HG02798 (cell line): ENCODE data around the gene ASXL3.

Source experiments
- ATAC-seq: cut with Tn5 transposase; IDR thresholded peaks from one replicate; pipeline ENCODE4 v1.9.1; 2021; ENCODE audit warnings: mild to moderate bottlenecking; ENCODE audit not compliant: unreplicated experiment, poor library complexity

ASXL3 gene

GRCh38 chr18:33577685-33578517 is at the start of gene ASXL3:
TSS of gene ASXL3 (plus strand) at chr18:33578219. CDS start at chr18:33578632, 413 bp downstream.
- no peak for ATAC-seq

DNA sequence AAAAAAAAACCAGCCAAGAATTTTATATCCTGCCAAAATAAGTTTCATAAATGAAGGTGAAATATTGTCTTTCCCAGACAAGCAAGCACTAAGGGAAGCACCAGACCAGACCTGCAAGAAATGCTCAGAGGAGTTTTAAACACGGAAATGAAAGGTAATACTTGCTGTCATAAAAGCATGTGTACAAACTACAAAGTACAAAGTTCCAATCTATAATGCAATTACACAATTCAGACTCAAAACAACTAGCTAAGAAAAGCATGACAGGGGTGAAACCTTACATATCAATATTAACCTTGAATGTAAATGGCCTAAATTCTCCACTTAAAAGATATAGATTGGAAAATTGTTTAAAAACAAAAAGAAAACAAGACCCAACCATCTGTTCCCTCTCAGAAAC is 45.0 kb upstream of the ASXL3 start:
- no peak for ATAC-seq

GRCh38 chr18:33536904-33537303 is 41.1 kb upstream of the ASXL3 start:
- ATAC-seq, result no peak

DNA sequence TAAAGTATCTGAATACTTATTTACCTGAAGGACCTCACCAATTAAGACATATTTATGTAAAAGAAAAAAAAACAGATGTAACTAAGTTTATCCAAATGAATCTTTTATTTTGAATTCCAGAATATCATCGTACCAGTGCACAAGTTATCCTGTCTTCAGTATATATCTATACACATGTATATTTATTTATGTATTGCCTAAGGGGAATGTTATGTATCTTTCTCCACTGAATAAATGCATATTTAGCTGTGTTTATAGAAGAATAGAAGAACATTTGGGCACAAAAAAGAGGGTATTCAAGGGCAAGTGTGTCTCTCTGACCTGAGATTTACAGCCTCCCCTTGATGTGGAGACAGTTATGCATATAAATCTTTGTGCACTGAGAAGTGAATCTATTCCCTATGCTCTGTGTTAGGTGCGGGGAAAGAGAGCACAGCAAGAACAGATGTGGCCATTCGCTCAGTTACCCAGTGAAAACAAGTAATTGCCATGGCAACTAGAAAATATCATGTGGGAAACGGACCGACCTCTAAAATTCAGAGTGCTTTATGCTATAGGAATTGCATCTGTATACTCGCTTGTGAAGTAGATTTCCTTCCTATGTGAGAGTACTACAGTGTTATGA is 39.5 kb upstream of the ASXL3 start:
- no peak for ATAC-seq

DNA sequence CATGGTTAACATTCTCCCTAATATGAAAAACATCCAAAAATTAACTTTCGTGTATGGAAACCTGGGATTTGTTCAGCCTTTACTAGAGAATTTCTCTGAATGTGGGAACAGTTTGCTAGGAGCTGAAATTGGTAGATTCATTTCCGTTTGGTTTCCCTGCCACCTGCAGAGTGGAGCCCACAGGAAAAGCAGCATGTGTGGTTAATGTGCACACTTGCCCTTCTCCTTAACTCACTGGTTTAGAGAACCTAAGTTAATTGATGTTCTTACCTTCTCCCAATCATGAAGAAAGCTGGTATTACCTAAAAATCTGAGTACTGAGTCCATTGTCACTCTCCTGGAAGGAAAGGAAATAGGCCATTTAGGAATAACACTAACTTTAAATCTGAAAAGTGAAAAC is 37.6 kb upstream of the ASXL3 start:
- no peak for ATAC-seq

DNA sequence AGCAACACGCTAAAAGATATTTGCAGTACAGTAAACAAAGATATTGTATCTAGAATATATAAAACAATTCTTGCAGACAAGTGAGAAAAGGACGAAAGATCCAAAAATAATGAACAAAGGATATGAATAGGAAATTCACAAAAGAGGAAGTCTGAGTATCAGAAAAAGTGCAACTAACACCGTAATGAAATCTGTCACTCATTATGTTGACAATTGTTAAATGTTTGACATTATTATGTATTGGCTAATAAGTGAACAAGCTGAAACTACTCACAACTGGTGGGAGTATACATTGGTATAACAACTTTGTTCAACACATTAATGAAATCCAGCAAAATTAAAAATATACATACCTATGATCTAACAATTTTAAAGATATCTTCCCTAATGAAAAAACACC is 36.7 kb upstream of the ASXL3 start:
- no peak for ATAC-seq

DNA sequence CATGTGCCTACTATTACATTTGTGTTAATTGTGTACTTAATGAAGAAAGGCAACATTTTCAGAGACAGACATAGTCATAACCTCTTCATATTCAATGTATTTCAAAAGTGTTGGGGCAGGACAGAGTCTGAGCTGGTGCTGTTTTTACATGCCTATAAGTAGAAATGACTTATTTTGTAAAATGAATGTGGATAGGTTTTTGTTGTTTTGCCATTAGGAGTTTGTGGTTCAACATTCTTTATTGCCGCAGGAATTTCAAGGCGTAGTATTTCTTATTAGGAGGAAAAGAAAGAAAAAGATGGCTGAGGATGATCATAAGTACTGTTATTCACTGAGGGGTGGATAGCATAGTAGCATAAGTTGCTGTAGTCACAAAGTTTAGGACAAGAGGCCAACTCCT is 21.2 kb upstream of the ASXL3 start:
- ATAC-seq, result no peak

- no peak for ATAC-seq
Measured at GRCh38 chr18:33557706-33558105, 20.3 kb upstream of the ASXL3 start.

DNA sequence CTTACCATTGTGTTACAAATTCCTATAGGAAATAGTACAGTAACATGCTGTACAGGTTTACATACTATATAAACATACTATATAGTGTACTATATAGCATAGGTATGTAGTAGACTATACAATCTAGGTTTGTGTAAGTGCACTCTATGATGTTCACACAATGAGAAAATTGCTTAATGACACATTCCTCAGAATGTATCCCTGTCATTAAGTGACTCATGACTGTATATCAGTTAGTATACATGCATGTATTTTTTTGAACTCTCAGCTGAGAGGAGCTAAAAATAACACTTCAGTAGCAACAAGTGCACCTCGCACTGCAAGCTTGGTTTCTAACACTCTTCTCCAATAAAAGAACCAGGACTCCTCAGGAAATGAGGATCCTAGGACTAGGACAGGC is 19.5 kb upstream of the ASXL3 start:
- no peak for ATAC-seq

DNA sequence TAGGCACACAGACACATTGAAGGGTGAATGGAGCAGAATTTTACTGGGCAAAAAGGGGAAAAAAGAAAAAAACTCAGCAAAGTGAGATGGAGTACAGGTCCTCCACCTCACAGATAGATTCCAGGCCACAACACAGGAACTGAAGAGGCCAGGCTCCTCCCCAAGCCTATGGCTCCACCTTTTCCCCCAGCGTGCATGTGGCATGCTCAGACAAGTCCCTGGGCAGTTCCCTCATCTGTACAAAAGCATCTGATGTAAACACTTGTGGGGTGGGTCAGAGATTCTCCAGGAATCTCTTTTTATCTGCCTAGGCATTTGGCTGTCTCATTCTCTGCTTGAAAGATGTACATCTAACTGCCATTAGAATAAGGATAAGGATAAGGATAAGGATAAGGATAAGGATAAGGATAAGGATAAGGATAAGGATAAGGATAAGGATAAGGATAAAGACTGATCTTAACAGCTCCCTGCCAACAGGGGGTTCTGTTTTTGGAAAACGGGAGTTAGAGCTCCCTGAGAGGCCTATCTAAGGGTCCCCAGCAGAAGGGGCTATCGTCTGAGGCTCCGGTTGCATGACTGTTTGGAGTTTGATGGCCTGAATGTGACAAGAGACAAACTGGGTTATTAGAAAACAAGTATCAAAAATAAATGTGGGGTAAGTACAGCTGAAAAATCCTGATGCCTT is 17.2 kb upstream of the ASXL3 start:
- ATAC-seq, result peak; percentile 87

DNA sequence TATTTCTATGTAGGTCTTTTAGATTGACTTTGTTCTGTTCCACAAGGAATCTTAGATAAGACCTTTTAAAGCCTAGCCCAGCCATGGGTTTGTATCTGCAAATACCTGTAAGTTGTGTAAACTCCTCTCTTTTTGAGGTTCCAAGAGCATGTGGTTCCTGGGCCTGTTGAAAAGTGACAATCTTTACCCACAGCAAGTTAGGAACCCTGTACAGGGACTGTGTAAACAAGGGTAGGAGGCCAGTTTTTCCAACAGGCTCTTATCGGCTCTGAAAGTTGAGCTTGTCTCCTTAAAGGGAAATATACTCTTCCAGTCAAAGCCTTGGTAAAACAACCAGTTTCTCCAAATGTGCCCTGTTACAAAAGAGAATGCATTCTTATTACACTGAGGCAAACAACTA is 15.3 kb upstream of the ASXL3 start:
- ATAC-seq, result no peak

GRCh38 chr18:33567705-33568104 is 10.3 kb upstream of the ASXL3 start:
- no peak for ATAC-seq

DNA sequence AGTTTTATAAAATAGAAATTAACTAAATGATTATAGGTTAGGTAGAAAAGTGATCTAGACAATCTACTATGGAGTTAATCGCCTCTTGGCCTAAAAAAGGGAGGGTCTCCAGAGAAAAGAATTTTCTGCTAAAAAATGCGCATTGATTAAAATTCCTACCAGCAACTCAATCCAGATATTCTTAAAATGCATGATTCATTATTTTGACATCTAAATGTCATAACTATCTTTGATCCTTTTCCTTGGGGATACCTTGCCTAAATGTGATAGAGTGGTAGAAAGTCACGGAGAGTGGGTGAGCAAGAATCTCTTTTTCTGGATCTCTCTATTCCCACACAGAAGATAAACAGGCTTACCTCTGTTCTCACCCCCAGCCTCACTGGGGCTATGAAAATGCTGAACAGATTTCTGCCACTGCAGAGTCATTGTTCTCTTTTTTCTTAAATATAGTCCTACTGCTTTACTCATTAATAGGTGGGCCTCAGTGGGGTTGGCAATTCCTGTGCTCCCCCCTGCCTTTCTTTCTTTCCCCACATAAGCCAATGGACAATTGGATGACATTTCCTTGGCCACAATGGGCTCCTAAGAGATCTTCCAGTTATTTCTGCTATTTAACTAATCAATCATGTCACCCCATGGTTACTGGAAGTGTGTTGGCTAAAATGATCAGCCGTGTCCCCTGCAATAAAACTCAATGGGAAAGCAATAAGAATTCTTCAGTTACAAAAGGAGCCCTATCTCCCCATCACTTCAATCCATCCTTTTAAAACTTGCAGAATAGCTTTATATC is 5.8 kb upstream of the ASXL3 start:
- no peak for ATAC-seq

DNA sequence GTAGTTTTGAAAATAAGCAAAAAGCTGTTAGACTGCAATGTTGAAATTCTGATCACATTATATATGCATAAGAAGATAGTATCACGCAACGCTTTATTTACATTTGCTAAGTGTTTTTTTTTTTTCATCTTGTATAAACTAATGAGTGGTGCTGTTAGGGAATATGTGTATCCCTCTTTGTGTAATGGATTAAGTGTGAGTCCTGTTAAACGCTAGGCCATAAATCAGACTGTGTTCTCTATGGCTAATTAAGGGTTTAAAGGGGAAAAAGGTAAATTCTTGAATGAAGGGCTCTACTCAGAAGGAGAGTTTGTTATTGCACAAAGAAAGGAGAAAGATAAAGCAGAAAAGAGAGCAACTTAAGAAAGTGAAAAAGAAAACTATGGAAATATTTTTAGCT is 4.8 kb upstream of the ASXL3 start:
- no peak for ATAC-seq

- ATAC-seq, result no peak
Measured at GRCh38 chr18:33575451-33575850, 2.6 kb upstream of the ASXL3 start.

DNA sequence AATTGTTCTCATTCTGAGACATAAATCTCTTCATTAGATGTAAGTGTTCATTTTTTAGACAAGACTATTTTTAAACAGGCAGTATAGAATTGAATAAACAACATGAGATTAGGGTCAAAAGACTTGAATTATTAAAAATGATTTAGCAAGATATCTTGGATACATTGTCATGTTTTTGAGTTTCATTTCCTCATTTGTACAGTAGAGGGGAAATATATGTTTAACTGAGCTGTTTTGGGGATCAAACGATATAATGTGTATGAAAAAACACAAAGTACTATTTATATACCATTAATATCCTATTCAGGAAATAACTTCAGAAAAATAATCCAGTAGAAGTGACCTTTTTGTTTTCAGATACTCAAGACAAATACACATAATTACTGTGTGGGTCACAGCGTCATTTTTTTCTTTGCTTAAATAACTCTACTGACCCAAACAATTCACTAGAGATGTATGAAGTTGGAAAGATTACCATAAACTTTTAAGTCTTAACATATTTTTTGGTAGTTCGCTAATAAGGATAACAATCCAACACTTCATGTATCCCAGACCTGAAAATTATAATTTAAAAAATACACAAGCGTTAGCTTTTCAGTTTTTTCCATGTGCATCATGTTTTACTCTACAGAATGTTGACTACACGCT is 896 bp upstream of the ASXL3 start:
- ATAC-seq, result no peak

GRCh38 chr18:33578518-33579348 is 714 bp downstream of the ASXL3 start:
- no peak for ATAC-seq

GRCh38 chr18:33579349-33580215 is 1.6 kb downstream of the ASXL3 start:
- no peak for ATAC-seq
